ENCODE data around the gene DIAPH2.
A peak's percentile ranks its signal among the peaks of the same experiment; 100 is the strongest.
"Not testable (repeated sequence)": the region's sequence is repeated elsewhere in the genome, so short reads cannot be mapped to it uniquely, and the experiment has no call there.

The DIAPH2 gene

DNA sequence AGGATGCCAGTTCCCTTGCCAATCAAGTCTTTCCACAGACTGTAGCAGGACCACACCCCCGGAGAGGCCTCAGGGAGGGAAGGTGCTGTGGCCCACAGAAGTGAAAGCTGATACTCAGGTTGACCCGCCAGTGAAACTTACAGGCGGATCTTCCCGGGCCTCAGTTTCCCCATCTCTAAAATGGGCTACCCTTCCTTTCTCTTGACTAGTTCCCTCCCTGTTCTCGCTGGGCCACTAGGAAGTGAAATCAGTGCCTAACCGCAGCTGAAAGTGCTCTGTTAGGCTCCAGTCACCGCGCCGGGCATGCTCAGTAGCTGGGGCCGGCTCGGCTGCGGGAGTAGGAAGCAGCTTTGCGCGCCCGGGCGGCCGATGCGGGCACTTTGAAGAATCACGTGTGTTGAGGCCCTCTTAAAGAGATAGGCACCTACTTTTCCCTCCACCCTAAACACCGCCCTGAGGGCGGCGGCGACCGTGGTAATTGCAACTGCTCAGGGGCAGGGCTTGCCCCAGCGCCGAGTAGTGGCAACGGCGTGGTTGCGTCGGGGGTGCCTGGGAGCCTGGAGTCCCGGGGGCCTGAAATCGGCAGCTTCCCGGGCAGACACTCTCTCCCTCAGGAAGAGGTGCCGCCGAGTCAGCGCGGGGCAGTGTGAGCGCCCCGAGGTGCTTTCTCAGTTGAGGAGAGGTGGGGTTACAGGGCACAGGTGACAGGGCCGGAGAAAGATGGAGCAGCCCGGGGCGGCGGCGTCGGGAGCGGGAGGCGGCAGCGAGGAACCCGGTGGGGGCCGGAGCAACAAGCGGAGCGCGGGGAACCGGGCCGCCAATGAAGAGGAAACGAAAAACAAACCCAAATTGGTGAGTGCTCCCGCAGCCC lies at the start of gene DIAPH2:
Gene DIAPH2, plus strand, starts transcription at position 504 of the 871 bp plus-strand sequence.
- peak; percentile 38 to 39 for DNase-seq (ENCODE audit: low read depth in 2 of 2)

DNA sequence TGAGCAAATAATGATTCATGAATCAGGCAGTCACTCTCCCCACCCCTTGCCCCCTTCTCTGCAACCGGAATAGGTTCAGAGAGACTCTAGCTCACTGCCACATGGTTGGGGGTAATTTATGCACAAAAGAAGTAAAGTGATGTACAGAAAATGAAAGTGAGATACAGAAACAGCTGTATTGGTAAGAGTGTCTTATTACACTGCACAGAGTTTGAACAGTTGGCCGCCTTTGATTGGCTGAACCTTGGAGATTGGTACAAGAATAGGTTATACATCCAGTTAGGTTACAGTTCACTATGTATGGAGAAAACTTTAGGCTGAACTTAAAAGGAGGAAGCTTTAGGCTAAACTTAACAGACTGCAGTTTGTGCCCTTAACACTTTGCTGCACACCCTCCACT lies 34.6 kb upstream of the DIAPH2 start:
- no peak for DNase-seq (ENCODE audit: low read depth in 2 of 2)

DNA sequence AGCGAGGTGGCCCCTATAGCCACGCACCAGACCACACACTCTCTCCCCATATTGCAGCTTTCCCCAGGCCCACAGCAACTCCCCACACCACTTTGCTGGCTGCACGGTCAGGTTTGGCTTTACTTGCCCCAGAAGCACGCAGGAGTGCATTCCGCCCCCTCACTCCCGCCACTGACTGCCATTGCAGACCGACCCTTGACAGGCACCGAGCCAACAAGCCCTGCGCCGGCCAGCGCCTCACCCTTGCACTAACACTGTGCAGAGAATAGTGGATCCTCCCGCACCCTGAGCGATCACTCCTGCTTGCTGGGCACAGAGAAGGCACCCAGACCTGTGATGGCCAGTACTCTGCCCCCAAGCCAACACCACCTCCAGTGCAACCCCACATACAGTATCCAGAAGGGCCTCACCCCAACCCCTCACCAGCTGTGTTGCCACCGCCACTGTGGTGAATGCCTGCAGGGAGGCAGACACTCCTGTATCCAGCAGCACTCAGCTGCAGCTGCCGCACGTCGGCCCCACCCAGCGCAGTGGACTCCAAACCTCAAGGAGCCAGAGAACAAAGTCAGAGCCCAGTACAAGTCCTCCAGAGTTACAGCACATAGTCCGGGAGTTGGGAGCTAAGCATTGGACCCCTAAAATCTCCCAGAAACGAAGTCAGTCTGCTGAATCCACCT lies 28.6 kb upstream of the DIAPH2 start:
- no peak for DNase-seq (ENCODE audit: low read depth in 2 of 2)

DNA sequence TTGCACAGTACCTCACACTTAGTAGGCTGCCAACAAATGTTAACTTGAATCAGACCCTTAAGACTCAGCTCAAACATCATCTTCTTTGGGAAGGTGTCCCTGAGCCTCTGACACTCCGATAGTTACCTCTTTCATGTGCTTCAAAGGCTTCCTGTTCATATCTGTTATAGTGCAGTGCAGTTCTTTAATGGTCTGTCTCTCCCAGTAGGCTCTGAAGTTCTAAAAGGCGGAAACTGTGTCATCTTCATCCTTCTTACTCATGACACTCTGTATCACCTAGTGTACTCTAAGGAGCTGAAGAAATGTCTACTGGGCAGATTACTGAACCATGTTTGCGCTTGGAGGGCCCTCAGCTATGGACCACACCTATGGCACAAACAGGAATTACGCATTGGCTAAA lies 2.1 kb upstream of the DIAPH2 start:
- DNase-seq (ENCODE audit: low read depth in 2 of 2): no peak

DNA sequence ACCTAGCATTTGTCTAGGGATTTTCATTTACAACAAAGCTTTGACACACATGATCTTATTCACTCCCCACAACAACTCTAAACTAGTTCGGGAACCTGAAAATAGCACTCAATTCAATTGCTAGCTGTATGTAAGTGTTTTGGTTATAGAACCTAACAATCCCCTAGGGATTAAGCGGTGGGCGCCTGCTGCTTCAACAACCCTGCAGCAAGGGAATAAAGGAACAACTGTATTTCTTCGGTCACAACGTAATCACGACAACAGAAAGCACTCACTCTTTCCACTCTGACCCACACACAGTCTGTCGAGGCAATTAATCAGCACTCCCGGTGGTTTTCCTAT lies 674 bp upstream of the DIAPH2 start:
- no peak for DNase-seq (ENCODE audit: low read depth in 2 of 2)

DNA sequence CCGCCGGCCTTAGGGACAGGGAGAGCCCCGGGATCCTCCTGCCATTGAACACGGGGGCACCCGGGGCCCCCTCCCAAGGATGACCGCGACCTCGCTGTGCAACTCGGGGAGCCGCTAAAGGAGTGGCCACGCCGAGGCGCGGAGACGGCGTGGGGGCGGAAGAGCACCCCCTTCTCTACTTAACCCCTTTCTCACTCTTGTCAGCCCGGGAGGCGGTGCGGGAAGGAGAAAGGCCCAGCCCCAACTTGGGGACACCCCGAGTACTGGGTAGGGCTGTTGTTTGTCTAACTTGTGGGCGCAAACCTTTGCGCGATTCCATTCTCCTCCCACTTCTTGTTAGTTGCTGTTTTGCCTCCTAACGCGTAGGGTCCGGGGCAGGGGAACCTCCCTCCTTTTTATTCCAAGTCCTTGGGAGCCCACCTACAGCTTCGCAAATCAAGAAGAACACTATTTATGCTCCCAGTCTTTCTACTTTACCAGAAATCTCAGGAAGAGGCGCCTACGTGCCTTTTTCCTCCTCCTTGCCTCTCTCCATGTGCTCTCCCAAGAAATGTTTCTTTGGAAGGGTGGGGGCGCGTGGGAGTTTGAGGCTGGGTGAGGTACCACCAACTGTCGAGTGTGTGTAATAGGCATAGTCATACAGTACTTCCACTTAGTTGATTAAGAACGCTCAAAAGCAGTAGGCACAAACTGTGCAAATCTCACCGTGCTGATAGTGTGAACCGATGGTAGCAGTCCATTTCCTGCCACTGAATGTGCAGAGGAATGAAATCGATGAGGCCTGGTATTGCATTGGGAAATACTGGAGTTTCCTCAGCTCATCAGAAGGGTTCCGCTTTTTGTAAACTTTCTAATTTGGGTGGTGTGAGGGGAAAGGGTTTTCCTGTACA lies 813 bp downstream of the DIAPH2 start:
- no peak for DNase-seq (ENCODE audit: low read depth in 2 of 2)

DNA sequence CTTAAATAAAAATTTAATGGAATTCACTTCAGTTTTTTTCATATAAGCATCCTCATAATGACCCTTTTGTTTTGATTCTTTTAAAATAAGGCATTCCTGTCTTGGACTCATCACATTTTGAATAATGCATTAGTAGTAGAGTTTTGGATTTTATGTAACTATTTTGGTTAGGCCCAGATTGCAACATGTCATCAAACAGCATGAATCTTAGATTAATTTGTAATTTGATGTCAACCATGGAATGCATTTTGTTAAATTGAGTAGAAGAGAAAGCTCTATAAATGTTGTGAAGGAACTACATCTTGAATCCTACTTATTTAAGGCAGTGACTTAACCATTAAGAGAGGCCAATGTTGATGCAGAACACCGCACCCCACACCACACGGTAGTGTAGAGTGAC lies 3.1 kb downstream of the DIAPH2 start:
- DNase-seq (ENCODE audit: low read depth in 2 of 2): no peak

DNA sequence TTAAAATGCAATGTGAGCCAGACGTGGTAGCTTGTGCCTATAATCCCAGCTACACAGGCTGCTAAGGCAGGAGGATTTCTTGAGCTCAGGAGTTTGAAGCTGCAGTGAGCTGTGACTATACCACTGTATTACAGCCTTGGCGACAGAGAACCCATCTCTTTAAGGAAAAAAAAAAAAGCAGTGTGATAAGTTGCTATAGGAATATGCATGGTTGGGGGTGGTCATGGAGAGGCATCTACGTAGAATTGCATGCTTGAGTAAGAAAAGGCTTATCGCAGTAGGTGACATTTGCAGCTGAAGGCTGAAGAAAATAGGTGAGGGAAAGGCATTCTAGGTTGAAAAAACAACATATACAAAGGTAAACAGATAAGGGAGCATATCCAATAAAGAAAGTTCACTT lies 4.1 kb downstream of the DIAPH2 start:
- DNase-seq (ENCODE audit: low read depth in 2 of 2): no peak

DNA sequence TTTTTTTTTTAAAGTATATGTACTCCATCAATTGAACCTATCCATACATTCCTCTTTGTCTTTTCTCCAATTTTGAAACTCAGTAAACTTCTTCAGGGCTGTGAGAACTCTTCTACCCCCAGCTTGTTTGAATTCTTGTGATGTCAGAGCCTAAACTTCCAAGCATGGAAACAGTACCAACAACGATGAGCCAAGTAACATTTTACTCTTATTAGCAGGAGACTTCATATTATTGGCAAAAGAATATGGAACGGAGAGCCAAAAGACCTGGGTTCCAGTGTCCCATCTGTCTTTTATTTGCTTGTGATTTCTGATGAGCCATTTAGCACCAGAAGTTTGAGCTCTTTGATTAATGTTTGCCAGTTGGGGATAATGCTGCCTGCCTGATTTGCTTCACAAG lies 5.3 kb downstream of the DIAPH2 start:
- DNase-seq (ENCODE audit: low read depth in 2 of 2): no peak

DNA sequence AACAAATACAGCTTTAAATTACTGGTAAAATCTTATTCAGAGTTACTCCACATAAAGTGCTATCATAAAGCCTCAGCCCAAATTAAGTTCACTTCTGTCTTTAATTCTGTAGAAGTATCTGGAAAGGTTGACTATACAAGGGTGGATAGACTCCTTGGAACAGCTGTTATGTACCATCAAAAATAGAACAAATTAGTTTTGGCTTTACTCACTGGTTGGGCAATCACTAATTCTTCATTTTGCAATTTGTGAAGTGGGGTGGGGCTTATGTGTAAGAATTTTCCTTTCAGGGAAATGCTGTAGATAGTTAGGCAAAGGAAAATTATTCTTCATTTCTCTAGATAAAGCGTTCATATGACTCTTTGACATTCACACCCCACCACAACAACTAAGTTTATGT lies 7.8 kb downstream of the DIAPH2 start:
- no peak for DNase-seq (ENCODE audit: low read depth in 2 of 2)

DNA sequence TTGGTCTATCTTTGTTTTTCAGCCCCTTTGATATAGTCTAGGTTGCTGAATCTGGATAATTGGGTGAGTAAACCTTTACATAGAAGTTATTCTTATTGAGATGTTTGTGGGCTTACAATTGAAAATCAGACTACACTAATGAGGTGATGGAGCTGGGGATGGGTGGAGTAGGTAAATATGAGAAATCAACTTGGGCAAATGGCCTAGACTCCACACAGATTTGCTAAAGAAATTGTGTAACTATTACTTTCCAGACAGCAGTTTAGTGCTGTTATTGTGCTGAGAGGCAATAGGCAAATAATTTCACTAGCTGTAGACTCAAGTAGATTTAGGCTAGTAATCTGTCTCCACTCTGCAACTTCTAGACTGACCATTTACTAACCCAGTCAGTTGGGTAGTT lies 8.2 kb downstream of the DIAPH2 start:
- no peak for DNase-seq (ENCODE audit: low read depth in 2 of 2)

DNA sequence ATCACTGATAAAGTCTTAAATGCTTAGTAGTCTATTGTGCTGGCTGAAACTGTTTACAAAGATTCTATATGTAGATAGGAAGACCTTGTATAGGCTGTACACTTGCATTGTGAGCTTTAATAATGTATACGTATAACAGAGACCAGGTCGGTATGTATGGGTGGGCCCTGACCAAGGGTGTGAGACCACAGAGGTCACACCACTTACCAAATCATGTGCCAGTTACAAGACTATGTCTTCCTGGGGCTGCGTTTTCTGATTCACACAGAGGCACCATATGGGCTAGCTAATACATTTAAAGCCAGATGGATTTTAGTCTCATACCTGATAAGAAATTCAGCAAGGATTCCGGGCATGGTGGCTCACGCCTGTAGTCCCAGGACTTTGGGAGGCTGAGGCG lies 8.8 kb downstream of the DIAPH2 start:
- DNase-seq (ENCODE audit: low read depth in 2 of 2): no peak

DNA sequence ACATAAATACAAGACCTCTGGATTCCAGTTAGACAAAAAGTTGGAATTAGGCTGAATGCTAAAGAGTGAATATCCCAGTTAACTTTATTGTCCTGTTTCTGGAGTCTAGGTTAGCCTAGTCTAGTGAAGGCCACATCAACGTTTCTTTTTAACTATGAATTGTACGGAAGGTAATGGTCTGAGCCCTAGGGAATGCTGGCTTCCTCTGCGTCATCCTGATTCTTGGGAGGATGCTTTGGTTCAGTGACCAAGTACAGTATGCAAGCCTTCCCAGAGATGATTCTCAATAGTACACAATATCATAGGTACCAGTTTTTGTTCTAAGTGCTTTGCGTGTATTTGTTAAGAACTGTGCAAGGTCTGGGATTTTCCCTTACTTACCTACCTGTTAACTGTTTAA lies 11.8 kb downstream of the DIAPH2 start:
- DNase-seq (ENCODE audit: low read depth in 2 of 2): no peak

DNA sequence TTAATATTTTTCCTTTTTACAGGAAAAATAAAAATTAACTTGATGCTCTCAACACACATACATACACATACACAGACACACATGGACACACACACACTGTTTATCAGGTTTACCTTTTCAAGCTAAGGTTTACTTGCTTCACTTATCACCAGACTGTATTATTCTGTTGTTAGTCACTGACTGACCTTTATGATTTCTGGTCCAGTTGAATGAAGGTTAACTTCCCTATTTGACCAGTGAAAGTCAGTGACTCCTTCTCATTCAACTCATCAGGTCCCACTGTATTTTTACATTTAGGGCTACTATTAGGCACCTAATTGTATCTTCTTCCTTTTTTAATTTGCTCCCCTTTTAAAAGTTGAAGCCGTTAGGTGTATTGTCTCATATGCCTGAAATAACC lies 16.0 kb downstream of the DIAPH2 start:
- DNase-seq (ENCODE audit: low read depth in 2 of 2): no peak

DNA sequence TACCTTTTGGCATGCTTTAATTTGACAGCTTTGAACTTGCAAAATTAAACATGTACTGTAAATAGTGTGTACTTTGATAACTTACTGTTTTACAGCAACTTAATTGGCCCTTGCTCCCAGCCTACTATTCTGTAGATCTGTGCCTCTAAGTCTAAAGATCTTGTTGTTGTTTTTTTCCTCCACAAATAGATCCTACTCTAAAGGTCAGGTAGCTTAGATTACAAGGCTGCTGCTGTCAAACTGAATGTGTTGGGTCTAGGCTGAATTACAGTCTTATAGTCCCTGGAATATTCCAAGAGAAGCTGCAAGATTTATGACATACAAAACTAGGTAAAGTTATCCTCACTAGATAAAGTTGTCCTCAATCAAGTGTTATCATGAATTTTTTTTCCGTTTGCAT lies 18.7 kb downstream of the DIAPH2 start:
- DNase-seq (ENCODE audit: low read depth in 2 of 2): no peak

DNA sequence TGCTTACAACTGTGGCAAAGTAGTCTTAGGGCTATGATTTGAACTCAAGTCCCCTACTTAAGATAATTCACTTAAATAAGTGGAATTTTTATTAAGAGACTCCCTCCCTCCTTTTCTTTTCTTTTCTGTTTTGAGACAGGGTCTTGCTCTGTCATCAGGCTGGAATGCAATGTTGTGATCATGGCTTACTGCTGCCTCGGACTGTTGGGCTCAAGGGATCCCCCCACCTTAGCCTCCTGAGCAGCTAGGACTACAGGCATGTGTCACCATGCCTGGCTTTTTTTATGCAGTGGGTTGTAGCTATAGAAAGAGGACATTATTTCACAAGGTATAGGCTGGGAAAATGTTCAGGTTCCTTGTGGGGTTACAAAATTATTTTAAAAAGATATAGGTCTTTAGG lies 19.2 kb downstream of the DIAPH2 start:
- no peak for DNase-seq (ENCODE audit: low read depth in 2 of 2)

DNA sequence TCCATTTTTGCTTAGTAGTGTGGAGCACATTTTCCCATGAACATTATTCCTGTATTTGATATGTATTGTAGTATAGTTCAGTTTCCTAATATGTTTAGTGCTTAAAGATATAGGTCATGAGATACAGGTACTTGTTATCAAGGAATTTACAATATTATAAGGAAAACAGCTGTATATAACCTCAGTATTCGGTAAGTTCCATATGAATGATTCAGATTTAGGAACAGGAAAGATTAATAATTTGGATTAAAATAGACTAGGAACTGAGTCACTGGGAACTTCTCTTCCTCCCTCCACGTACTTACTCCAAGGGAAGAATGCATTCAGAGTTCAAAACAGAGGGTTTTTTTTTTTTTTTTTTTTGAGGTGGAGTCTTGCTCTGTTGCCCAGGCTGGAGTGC lies 20.0 kb downstream of the DIAPH2 start:
- DNase-seq (ENCODE audit: low read depth in 2 of 2): no peak

DNA sequence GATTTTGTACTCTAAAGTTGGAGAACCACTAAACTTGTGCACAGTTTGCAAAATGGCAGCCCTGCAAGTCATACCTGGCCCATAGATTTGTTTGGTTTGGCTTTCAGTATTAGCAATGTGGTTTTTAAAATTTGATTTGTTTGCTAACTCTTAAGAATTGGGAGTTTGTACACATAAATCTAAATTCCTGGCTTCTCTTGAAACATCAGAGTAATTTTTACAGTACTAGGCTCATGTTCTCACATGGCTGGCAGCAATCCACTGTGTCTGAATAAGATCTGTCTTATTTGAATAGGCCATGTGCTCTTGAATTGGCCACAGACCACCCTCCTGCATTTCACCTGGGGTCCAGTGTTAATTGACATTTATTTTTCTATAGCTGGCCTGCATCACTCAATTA lies 21.3 kb downstream of the DIAPH2 start:
- no peak for DNase-seq (ENCODE audit: low read depth in 2 of 2)

DNA sequence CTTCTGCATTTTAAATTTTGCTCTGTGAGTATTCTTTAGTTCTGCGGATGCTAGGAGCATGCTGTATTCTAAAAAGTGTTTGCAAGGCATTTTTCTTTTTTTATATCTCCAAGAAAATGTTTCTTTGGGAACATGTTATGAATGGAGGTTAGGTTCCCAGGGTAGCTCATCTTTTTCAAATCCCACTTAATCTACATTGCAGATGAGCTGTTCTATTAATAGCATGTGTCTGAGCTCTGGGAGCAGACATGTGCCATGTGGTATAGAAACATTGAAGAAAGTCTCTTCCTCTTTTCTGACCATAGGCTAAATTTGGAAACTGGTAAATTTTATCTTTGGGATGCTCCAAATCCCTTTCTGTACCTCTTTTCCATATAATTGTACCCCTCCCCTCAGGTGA lies 23.2 kb downstream of the DIAPH2 start:
- no peak for DNase-seq (ENCODE audit: low read depth in 2 of 2)

DNA sequence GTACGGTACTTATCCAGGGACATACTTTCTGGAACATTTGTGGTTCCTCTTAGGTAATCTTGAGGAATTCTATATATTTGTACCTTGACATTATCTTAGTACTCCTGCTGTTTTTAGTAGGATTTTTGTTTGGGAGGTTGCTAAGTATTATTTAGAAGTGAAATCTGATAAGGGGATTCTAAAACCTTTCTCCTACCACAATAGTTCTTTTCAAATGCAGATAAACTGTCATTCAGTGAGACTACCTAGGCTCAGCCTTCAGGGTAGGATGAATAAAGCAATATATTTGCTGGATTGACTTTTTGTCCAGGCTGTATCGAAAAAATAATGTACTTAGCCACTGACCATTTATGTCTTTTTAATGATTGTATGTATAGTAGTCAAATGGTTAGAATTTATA lies 25.4 kb downstream of the DIAPH2 start:
- DNase-seq (ENCODE audit: low read depth in 2 of 2): no peak

DNA sequence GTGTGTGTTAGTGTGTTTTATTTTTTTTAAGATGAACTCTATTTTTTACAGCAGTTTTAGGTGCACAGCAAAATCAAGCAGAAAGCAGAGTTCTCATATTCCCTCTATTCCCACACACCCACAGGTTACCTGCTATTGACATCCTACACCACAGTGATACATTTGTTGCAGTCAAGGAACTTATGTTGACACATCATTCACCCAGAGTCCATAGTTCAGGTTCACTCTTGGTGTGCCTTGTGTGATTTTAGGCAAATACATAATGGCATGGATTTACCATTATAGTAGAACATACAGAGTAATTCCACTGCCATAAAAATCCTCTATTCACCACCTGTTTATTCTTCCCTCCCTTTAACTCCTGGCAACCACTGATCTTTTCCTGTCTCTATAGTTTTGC lies 28.7 kb downstream of the DIAPH2 start:
- no peak for DNase-seq (ENCODE audit: low read depth in 2 of 2)

DNA sequence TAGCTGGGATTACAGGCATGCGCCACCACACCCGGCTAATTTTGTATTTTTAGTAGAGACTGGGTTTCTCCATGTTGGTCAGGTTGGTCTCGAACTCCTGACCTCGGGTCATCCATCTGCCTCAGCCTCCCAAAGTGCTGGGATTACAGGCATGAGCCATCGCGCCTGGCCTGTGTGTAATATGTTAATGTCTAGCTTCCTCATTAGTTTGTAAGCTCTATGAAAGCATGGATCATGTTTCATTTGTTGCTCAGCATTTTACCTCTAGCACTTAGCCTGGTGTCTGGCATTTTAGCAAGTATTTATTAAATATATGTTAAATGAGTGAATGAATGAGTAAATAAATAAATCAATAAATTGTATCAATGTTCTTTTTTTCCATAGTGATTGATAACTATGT lies 29.8 kb downstream of the DIAPH2 start:
- not testable (repeated sequence) for DNase-seq (ENCODE audit: low read depth in 2 of 2)

DNA sequence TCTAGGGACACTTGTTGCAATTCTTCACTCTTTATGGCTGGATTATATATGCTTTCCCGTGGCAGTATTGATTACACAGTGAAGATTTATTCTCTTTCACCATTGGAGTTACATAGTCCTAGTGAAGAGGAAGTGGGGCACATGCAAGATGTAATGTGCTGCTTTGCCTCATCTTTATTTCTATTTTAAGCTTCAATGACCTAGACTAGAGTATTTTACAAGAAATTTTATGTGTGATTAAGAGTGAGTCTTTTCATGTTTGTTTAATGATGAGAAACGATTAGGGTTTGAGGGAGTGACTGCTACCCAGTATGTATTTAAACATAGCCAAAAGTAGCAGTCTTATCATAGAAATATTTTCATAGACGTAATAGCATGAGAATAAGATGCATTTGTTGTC lies 30.8 kb downstream of the DIAPH2 start:
- DNase-seq (ENCODE audit: low read depth in 2 of 2): no peak

Measured in activated CD8-positive, alpha-beta memory T cell treated with anti-CD3 and anti-CD28 coated beads for 4 hours (primary cell).